HCT116 (cell line): ENCODE data around the gene ANXA3. TPM values are rescaled to one million over a fixed set of nuclear protein-coding genes. Genes with fewer than 3 reads are reported as not detected.
"Not testable (repeated sequence)": the region's sequence is repeated elsewhere in the genome, so short reads cannot be mapped to it uniquely, and the experiment has no call there.

Source experiments
- ATAC-seq: fragments of 200-7000 bp; cut with Tn5 transposase; 2 replicates; pipeline ENCODE4 v1.9.1; 2020; ENCODE audit warnings: mild to moderate bottlenecking, moderate library complexity
- BruUV-seq: library from RNA; stranded (reverse); fragments of 400-500 nt; replicated peaks from 2 replicates; lab custom pipeline; 2021; lab: Mats Ljungman, UMichigan
- CTCF ChIA-PET: fragments of 300-600 bp; sonication (Branson Sonifier 250); formaldehyde crosslinking; loops from one replicate; lab custom pipeline; 2021; ENCODE audit warnings: antibody characterized with exemption; lab: Charles Lee
- POLR2A ChIA-PET: fragments of 300-600, 350-600 bp; sonication (Branson Sonifier 250); formaldehyde crosslinking; loops from one replicate; lab custom pipeline; 2021; ENCODE audit warnings: antibody characterized with exemption; lab: Charles Lee
- RAD21 ChIA-PET, 2 experiments: fragments of 300-600 bp; sonication (Branson Sonifier 250); formaldehyde crosslinking; loops; one replicate each; lab custom pipeline; 2023; ENCODE audit warnings: low total read pairs in 2 of 2; ENCODE audit not compliant: uncharacterized antibody in 2 of 2, unreplicated experiment in 2 of 2, low non-redundant PET in 1 of 2; lab: Charles Lee
- DNase-seq: peaks from one replicate; pipeline ENCODE4 v3.0.0-alpha.2; 2010; ENCODE audit warnings: low read depth, low spot score
- H2AFZ ChIP-seq: fragments of 200-600 bp; shearing (Covaris generic), sonication (generic); 2 replicates; pipeline ENCODE4 v1.6.1; 2017; ENCODE audit warnings: low read depth, mixed run types, mixed read lengths, antibody characterized with exemption, low read length; ENCODE audit not compliant: poor library complexity, severe bottlenecking
- H3K27ac ChIP-seq: 2 replicates; pipeline ENCODE4 v1.5.1; 2012; ENCODE audit warnings: low read depth, low read length
- H3K27me3 ChIP-seq: fragments of 200-600 bp; sonication (generic); 2 replicates; pipeline ENCODE4 v1.6.1; 2016; ENCODE audit warnings: mixed run types, low read length, mixed read lengths; ENCODE audit not compliant: insufficient read depth
- H3K36me3 ChIP-seq, 2 experiments: fragments of 200-500 bp in 1 of 2; fragments of 200-600 bp in 1 of 2; sonication (Bioruptor generic) in 1 of 2; sonication (generic) in 1 of 2; 2 replicates each; pipeline versions ENCODE4 v1.5.1 to v1.6.1; 2014 to 2016; ENCODE audit warnings: low read length in 2 of 2, inconsistent platforms in 1 of 2, mixed read lengths in 1 of 2, mixed run types in 1 of 2; ENCODE audit not compliant: insufficient read depth in 2 of 2, control insufficient read depth in 1 of 2
- H3K4me1 ChIP-seq, 2 experiments: fragments of 200-600 bp in 1 of 2; sonication (generic) in 1 of 2; 2 replicates each; pipeline versions ENCODE4 v1.5.1 to v1.6.1; 2012 to 2017; ENCODE audit warnings: low read length in 2 of 2, inconsistent platforms in 1 of 2, mild to moderate bottlenecking in 1 of 2, mixed read lengths in 1 of 2, mixed run types in 1 of 2, moderate library complexity in 1 of 2; ENCODE audit not compliant: insufficient read depth in 2 of 2, control insufficient read depth in 1 of 2
- H3K4me2 ChIP-seq: fragments of 200-600 bp; sonication (generic); 2 replicates; pipeline ENCODE4 v1.6.1; 2017; ENCODE audit warnings: mixed run types, low read length, mixed read lengths
- H3K4me3 ChIP-seq, 2 experiments: fragments of 200-600 bp in 1 of 2; sonication (generic) in 1 of 2; replicated peaks in 1 of 2; 2 replicates each; pipeline ENCODE4 v1.5.1; 2011 to 2016; ENCODE audit warnings: low read length in 2 of 2, control low read depth in 1 of 2, low read depth in 1 of 2, mild to moderate bottlenecking in 1 of 2, mixed read lengths in 1 of 2, mixed run types in 1 of 2
- H3K79me2 ChIP-seq: fragments of 200-600 bp; sonication (generic); 2 replicates; pipeline ENCODE4 v1.6.1; 2017; ENCODE audit warnings: mild to moderate bottlenecking, mixed run types, low read length, moderate library complexity, mixed read lengths; ENCODE audit not compliant: insufficient read depth
- H3K9ac ChIP-seq: fragments of 200-600 bp; sonication (generic); 2 replicates; pipeline ENCODE4 v1.6.1; 2016; ENCODE audit warnings: low read length, mixed read lengths
- H3K9me2 ChIP-seq: fragments of 200-600 bp; sonication (generic), shearing (Covaris generic); 2 replicates; pipeline ENCODE4 v1.6.1; 2017; ENCODE audit warnings: mixed run types, mild to moderate bottlenecking, moderate library complexity; ENCODE audit not compliant: insufficient read depth
- H3K9me3 ChIP-seq, 2 experiments: fragments of 200-500 bp in 1 of 2; fragments of 200-600 bp in 1 of 2; sonication (Bioruptor generic) in 1 of 2; sonication (generic) in 1 of 2; 2 replicates each; pipeline ENCODE4 v1.6.1; 2014 to 2017; ENCODE audit warnings: low read length in 2 of 2, mixed read lengths in 2 of 2, inconsistent platforms in 1 of 2, low read depth in 1 of 2, mild to moderate bottlenecking in 1 of 2, mixed run types in 1 of 2, moderate library complexity in 1 of 2; ENCODE audit not compliant: control insufficient read depth in 1 of 2, insufficient read depth in 1 of 2
- H4K20me1 ChIP-seq: fragments of 200-600 bp; sonication (generic), shearing (Covaris generic); 2 replicates; pipeline ENCODE4 v1.6.1; 2017; ENCODE audit warnings: mixed run types, mild to moderate bottlenecking, moderate library complexity; ENCODE audit not compliant: insufficient read depth
- CEBPB ChIP-seq: IDR thresholded peaks from 2 replicates; pipeline ENCODE4 v1.6.1; 2012; ENCODE audit warnings: low read depth
- EGR1 ChIP-seq: IDR thresholded peaks from 2 replicates; pipeline ENCODE4 v1.6.1; 2012; ENCODE audit warnings: low read depth
- ELF1 ChIP-seq: IDR thresholded peaks from 2 replicates; pipeline ENCODE4 v1.6.1; 2012; ENCODE audit warnings: low read depth, borderline replicate concordance
- EZH2phosphoT487 ChIP-seq: fragments of 200-600 bp; IDR thresholded peaks from 2 replicates; pipeline ENCODE4 v1.6.1; 2018; ENCODE audit warnings: antibody characterized with exemption, borderline replicate concordance
- FOSL1 ChIP-seq: IDR thresholded peaks from 2 replicates; pipeline ENCODE4 v1.6.1; 2012; ENCODE audit warnings: low read depth
- JUND ChIP-seq: IDR thresholded peaks from 2 replicates; pipeline ENCODE4 v1.6.1; 2012
- POLR2A ChIP-seq: IDR thresholded peaks from 2 replicates; pipeline ENCODE4 v1.7.0; 2011; ENCODE audit warnings: borderline replicate concordance; ENCODE audit not compliant: insufficient read depth, insufficient read length; ENCODE audit errors: extremely low read depth
- POLR2AphosphoS5 ChIP-seq: IDR thresholded peaks from 2 replicates; pipeline ENCODE4 v1.6.1; 2011; ENCODE audit warnings: mild to moderate bottlenecking, low read depth, low read length, moderate library complexity
- SIN3A ChIP-seq: IDR thresholded peaks from 2 replicates; pipeline ENCODE4 v1.6.1; 2012; ENCODE audit warnings: low read depth
- SRF ChIP-seq: IDR thresholded peaks from 2 replicates; pipeline ENCODE4 v1.6.1; 2012; ENCODE audit warnings: low read depth
- TCF7L2 ChIP-seq: IDR thresholded peaks from 2 replicates; pipeline ENCODE4 v1.7.0; 2011; ENCODE audit warnings: borderline replicate concordance, inconsistent platforms; ENCODE audit not compliant: insufficient read depth, insufficient read length; ENCODE audit errors: extremely low read depth
- YY1 ChIP-seq: IDR thresholded peaks from 2 replicates; pipeline ENCODE4 v1.6.1; 2011; ENCODE audit warnings: low read length, low read depth, moderate library complexity, mild to moderate bottlenecking; ENCODE audit not compliant: insufficient replicate concordance; ENCODE audit errors: extremely low read depth
- ZFX ChIP-seq: fragments of 450-650 bp; IDR thresholded peaks from 2 replicates; pipeline ENCODE4 v1.6.1; 2017
- ZNF274 ChIP-seq: fragments of 200-500 bp; sonication (Bioruptor generic); IDR thresholded peaks from 2 replicates; pipeline ENCODE4 v1.6.1; 2014; ENCODE audit warnings: mild to moderate bottlenecking, low read depth, low read length, inconsistent platforms
- intact Hi-C: fragments of 100-400 bp; cut with micrococcal nuclease; formaldehyde crosslinking; loops from 2 replicates; pipeline ENCODE4 v1.10.0; 2022
- total RNA-seq: library from RNA; stranded (reverse); gene quantifications from one replicate; pipeline ENCODE4 v1.2.1, GENCODE V29; 2021; ENCODE audit not compliant: unreplicated experiment
- TF ChIP-seq, protein P1 (sequence below), 3 experiments: fragments of 200-600 bp in 1 of 3; sonication (generic) in 1 of 3; IDR thresholded peaks in 2 of 3; conservative IDR thresholded peaks in 1 of 3; 2 replicates each; pipeline ENCODE4 v1.5.1; 2012 to 2017; ENCODE audit warnings: low read depth in 2 of 3, low read length in 2 of 3, antibody characterized with exemption in 1 of 3, borderline replicate concordance in 1 of 3, control low read depth in 1 of 3, mild to moderate bottlenecking in 1 of 3, mixed read lengths in 1 of 3, mixed run types in 1 of 3, moderate library complexity in 1 of 3; ENCODE audit not compliant: insufficient read depth in 1 of 3
- TF ChIP-seq, protein P2 (sequence below): IDR thresholded peaks from 2 replicates; pipeline ENCODE4 v1.6.1; 2012
- TF ChIP-seq, protein P3 (sequence below): IDR thresholded peaks from 2 replicates; pipeline ENCODE4 v1.6.1; 2012

The ANXA3 gene
- total RNA-seq, 1 experiment from 2014 or later = 158 TPM

DNA sequence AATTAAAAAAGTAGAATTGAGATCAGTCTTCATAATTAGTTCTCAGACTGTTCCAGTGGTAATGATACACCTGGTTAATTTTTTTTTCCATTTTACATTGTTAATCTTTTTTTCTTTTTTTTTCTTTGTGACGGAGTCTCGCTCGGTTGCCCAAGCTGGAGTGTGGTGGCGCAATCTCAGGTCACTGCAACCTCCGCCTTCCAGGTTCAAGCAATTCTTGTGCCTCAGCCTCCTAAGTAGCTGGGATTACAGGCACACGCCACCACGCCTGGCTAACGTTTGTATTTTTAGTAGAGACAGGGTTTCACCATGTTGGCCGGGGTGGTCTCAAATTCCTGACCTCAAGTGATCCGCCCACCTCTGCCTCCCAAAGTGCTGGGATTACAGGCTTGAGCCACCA lies 46.9 kb downstream of the ANXA3 start:
- ATAC-seq, POLR2A ChIA-PET, H4K20me1 ChIP-seq, H3K4me2 ChIP-seq, H3K9me2 ChIP-seq, H3K79me2 ChIP-seq, H3K9ac ChIP-seq, H3K9me3 ChIP-seq, H3K27me3 ChIP-seq, BruUV-seq, H3K4me1 ChIP-seq, H2AFZ ChIP-seq, CTCF ChIA-PET, DNase-seq, H3K4me3 ChIP-seq, H3K27ac ChIP-seq, RAD21 ChIA-PET, intact Hi-C loops: not testable (repeated sequence)
- peaks cover 4 to 69% of the 10 kb centered on the region in 2 experiments; a peak in 2 of 4 replicates for H3K36me3 ChIP-seq

DNA sequence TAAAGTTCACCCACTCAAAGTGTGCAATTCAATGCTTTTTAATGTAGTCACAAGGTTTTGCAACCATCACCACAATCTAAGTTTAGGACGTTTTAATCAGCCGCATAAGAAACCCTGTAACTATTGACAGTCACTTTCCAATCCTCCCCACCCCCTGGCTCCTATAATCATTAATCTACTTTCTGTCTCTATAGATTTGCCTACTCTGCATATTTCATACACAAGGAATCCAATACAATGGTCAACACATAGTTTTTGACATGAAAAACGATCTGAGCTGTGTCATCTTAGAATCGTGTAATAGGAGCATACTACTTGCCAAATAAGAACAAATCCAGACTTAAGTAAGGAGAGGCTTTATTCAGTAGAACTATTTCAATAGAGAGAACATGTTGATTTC lies 47.6 kb downstream of the ANXA3 start:
- Histone ChIP-seq H3K27me3 (no peaks in the 10 kb centered on the region), H3K4me3 (no peak overlapping the region), H3K4me2 (no peak overlapping the region), H3K9me3 (no peaks in the 10 kb centered on the region), H3K36me3 (peaks cover 5 to 69% of the 10 kb centered on the region in 2 experiments; a peak in 3 of 4 replicates), H3K27ac (no peak overlapping the region), H3K9me2 (no peaks in the 10 kb centered on the region), H3K79me2 (no peaks in the 10 kb centered on the region), H3K9ac (no peak overlapping the region), H3K4me1 (no peaks in the 10 kb centered on the region), H2AFZ (no peak overlapping the region), H4K20me1 (no peaks in the 10 kb centered on the region; the same call in 1 of the 2 replicates)
- ChIA-PET POLR2A (no interaction called here), RAD21 (no interaction called here), CTCF (no interaction called here)
- ATAC-seq (no peak), DNase-seq (no peak)
- no TSS peak for BruUV-seq
- intact Hi-C loops = no loop called here
- TF ChIP-seq EZH2phosphoT487 = no peak
- no peak for TF ChIP-seq EGR1
- TF ChIP-seq ZNF274 = no peak
- no peak for TF ChIP-seq ELF1
- TF ChIP-seq JUND = no peak
- TF ChIP-seq, protein P1, sequence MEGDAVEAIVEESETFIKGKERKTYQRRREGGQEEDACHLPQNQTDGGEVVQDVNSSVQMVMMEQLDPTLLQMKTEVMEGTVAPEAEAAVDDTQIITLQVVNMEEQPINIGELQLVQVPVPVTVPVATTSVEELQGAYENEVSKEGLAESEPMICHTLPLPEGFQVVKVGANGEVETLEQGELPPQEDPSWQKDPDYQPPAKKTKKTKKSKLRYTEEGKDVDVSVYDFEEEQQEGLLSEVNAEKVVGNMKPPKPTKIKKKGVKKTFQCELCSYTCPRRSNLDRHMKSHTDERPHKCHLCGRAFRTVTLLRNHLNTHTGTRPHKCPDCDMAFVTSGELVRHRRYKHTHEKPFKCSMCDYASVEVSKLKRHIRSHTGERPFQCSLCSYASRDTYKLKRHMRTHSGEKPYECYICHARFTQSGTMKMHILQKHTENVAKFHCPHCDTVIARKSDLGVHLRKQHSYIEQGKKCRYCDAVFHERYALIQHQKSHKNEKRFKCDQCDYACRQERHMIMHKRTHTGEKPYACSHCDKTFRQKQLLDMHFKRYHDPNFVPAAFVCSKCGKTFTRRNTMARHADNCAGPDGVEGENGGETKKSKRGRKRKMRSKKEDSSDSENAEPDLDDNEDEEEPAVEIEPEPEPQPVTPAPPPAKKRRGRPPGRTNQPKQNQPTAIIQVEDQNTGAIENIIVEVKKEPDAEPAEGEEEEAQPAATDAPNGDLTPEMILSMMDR (IDR thresholded peaks at IDR 0.05 in 2 of 3, conservative IDR thresholded peaks at IDR 0.05 in 1 of 3; ENCODE audit: borderline replicate concordance in 1 of 3, insufficient read depth in 1 of 3, low read depth in 2 of 3, low read length in 2 of 3) = no peak
- TF ChIP-seq ZFX = no peak
- no peak for TF ChIP-seq FOSL1
- no peak for TF ChIP-seq CEBPB
- TF ChIP-seq SRF = no peak
- no peak for TF ChIP-seq SIN3A
- TF ChIP-seq, protein P2, sequence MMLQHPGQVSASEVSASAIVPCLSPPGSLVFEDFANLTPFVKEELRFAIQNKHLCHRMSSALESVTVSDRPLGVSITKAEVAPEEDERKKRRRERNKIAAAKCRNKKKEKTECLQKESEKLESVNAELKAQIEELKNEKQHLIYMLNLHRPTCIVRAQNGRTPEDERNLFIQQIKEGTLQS = no peak
- TF ChIP-seq, protein P3, sequence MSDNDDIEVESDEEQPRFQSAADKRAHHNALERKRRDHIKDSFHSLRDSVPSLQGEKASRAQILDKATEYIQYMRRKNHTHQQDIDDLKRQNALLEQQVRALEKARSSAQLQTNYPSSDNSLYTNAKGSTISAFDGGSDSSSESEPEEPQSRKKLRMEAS = no peak
- TF ChIP-seq TCF7L2 = no peak
- no peak for TF ChIP-seq POLR2A
- no peak for TF ChIP-seq POLR2AphosphoS5
- TF ChIP-seq YY1 = no peak
